DND-41 (cell line): ENCODE data around the gene PPP3CA.

ENCODE experiments used
- CTCF ChIP-seq: IDR thresholded peaks from 2 replicates; pipeline ENCODE4 v1.5.1; 2012; ENCODE audit warnings: borderline replicate concordance, low read length, moderate library complexity, mild to moderate bottlenecking; ENCODE audit not compliant: poor library complexity, severe bottlenecking; ENCODE audit errors: extremely low read depth
- EZH2 ChIP-seq: IDR thresholded peaks from 3 replicates; pipeline ENCODE4 v1.6.1; 2012; ENCODE audit warnings: borderline replicate concordance, low read depth, mild to moderate bottlenecking, moderate library complexity, low read length, inconsistent platforms; ENCODE audit not compliant: severe bottlenecking

DNA sequence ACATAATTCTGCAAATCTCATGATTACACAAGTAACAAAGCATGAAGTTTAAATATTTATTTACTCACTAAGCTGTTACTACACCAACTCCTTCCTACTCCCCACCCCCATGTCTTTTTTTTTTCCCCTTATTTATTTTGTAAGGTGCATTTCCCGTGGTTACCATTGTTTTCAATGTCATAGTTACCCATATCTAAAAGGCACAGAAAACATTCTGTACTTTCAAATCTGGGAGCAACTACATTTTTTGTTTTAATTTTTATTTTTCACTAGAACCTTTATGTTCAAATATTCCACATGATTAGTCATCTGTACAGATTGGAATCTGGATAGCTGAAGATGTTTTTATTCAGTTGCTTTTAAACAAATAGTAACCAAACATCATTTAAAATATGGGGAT, 62.8 kb downstream of the PPP3CA start:
- TF ChIP-seq CTCF: no peak
- TF ChIP-seq EZH2: no peak
